Measurements from ENCODE around the gene RAB15.

DNA sequence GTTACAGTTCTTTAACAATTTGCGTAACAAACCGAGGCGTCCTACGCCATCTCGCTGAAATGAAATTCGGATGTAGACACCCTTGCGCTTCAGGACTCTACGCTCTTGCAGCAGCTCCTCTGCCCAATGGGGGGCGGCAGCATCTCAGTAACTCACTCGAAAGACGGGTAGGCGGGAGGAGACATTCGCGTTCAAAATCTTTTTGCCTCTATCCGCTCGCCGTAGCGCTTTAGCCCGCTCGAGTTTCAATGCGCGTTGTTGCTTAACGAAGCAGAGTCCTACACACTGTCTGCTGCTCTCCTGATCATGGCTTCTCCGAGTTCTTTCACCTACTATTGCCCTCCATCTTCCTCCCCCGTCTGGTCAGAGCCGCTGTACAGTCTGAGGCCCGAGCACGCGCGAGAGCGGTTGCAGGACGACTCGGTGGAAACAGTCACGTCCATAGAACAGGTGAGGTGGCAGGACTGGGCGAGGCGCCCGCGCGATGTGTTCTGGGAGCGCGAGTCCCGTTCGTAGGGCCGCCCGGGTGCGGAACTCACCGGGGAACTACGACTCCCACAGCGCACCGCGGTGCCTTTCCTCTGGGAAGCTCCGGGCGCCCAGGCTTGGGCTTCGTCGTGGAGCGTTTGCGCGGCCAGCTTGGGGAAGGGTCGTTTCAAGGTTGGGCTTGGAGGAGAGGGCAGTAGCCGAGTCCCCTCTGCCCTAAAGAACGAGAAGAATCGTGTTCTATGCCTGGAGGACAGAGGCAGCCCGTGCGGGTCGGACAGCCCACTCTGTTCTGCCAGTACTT is 14.7 kb upstream of the RAB15 start, which contains the start of gene FNTB:
- TF ChIP-seq, protein P1, sequence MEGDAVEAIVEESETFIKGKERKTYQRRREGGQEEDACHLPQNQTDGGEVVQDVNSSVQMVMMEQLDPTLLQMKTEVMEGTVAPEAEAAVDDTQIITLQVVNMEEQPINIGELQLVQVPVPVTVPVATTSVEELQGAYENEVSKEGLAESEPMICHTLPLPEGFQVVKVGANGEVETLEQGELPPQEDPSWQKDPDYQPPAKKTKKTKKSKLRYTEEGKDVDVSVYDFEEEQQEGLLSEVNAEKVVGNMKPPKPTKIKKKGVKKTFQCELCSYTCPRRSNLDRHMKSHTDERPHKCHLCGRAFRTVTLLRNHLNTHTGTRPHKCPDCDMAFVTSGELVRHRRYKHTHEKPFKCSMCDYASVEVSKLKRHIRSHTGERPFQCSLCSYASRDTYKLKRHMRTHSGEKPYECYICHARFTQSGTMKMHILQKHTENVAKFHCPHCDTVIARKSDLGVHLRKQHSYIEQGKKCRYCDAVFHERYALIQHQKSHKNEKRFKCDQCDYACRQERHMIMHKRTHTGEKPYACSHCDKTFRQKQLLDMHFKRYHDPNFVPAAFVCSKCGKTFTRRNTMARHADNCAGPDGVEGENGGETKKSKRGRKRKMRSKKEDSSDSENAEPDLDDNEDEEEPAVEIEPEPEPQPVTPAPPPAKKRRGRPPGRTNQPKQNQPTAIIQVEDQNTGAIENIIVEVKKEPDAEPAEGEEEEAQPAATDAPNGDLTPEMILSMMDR (IDR thresholded peaks at IDR 0.05) = peak; percentile 78 to 90 (median 84)
- TF ChIP-seq POLR2A (IDR thresholded peaks at IDR 0.05) = peak; percentile 53
